Measurements from ENCODE around the gene NT5C1A. TPM values are rescaled to one million over a fixed set of nuclear protein-coding genes. Genes with fewer than 3 reads are reported as not detected.

The NT5C1A gene
- total RNA-seq, 4 donors from 2014 or later, result not detected

- DNase-seq (ENCODE audit: low spot score in 2 of 2), result no peak
- TF ChIP-seq POLR2A (IDR thresholded peaks at IDR 0.05), result no peak
- TF ChIP-seq, protein P1, sequence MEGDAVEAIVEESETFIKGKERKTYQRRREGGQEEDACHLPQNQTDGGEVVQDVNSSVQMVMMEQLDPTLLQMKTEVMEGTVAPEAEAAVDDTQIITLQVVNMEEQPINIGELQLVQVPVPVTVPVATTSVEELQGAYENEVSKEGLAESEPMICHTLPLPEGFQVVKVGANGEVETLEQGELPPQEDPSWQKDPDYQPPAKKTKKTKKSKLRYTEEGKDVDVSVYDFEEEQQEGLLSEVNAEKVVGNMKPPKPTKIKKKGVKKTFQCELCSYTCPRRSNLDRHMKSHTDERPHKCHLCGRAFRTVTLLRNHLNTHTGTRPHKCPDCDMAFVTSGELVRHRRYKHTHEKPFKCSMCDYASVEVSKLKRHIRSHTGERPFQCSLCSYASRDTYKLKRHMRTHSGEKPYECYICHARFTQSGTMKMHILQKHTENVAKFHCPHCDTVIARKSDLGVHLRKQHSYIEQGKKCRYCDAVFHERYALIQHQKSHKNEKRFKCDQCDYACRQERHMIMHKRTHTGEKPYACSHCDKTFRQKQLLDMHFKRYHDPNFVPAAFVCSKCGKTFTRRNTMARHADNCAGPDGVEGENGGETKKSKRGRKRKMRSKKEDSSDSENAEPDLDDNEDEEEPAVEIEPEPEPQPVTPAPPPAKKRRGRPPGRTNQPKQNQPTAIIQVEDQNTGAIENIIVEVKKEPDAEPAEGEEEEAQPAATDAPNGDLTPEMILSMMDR (IDR thresholded peaks at IDR 0.05), result no peak
- intact Hi-C loops (cut with DNase I; ENCODE audit: low total_unique reads), result no loop called here
- 9 to 14% methylated on average over 55 to 56 of the region's 56 CpGs for WGBS, 2 donors
- H3K4me3 ChIP-seq (ENCODE audit: low read depth, poor library complexity, severe bottlenecking), result no peak overlapping the region
Observed at GRCh38 chr1:39692152-39693074, 20.5 kb upstream of the NT5C1A start.

DNA sequence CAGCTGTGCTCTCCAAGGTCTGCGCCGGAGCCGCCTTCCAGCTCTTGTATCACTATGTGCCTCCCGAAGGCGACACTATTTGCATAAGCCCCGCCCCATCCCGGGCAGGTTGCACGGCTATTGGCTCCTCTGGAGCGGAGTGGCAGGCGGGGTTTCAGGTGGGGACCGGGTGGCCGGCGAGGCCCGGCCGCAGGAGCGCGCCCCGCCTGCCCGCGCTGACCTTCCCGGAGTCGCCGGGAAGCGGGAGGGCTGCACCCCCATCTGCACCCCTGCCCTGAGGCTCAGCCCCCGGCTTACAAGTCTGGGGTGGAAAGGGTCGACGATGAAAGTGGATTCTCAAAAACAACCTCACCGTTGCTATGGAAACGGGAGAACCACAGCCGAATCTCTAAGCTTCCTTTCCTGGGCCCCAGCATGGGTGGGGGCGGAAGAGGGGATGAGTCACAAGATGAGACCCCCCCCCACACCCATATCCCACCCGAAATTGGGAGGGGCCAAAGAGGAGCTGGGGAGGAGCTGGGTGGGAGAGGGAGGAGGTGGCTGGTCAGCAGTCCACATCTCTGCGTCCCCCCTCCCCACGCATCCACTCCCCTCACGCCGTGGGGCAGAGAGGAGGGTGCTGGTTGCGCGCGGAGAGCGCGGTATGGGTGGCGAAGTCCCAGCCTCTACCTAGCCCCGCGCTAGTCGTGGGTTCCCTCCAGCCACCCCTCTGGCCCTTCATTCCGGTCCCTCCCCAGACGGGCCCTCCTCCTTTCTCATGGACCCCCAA is 19.7 kb upstream of the NT5C1A start, which contains the start of gene HPCAL4:
TSS of gene HPCAL4 (minus strand) at position 51 of the 769 bp plus-strand sequence. CDS start 6,830 bp downstream, outside the sequence.
- WGBS, 2 donors, result 2 to 5% methylated on average over 43 to 46 of the region's 47 CpGs
- no peak for TF ChIP-seq POLR2A (IDR thresholded peaks at IDR 0.05)
- TF ChIP-seq, protein P1 (IDR thresholded peaks at IDR 0.05), result no peak
- intact Hi-C loops (cut with DNase I; ENCODE audit: low total_unique reads), result no loop called here

GRCh38 chr1:39690794-39691382 is 19.0 kb upstream of the NT5C1A start:
- no peak overlapping the region for H3K4me3 ChIP-seq (ENCODE audit: low read depth, poor library complexity, severe bottlenecking)
- WGBS, 2 donors, result 16 to 19% methylated on average over 23 to 28 of the region's 28 CpGs
- intact Hi-C loops (cut with DNase I; ENCODE audit: low total_unique reads), result no loop called here
- TF ChIP-seq POLR2A (IDR thresholded peaks at IDR 0.05), result no peak
- no peak for DNase-seq (ENCODE audit: low spot score in 2 of 2)

More for the DNA sequence above, 19.7 kb upstream of the NT5C1A start, which contains the start of gene HPCAL4:
- H3K4me3 ChIP-seq (ENCODE audit: low read depth, poor library complexity, severe bottlenecking), result no peak within 1 kb of the TSS
- peak; percentile 75 to 94 for DNase-seq (ENCODE audit: low spot score in 2 of 2)

DNA sequence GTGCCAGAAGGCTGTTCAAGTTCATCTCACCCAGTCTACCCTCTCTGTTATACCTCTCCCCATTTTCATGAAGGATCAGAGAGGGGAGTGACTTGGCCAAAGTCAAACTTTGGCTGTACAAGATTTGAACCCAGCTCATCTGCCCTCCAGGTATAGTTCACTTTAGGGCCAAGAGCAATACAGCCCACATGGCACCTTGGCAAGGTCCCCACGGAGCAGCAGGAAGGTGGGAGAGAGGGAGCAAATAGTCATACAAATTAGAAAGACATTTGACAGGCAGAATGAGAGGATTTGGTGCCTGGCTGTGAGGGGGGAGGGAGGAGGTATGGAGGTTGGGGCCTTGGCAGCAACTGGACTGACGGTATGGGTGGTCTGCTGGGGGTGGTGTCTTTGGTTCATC is 18.3 kb upstream of the NT5C1A start:
- intact Hi-C loops (cut with DNase I; ENCODE audit: low total_unique reads), result no loop called here
- TF ChIP-seq, protein P1 (IDR thresholded peaks at IDR 0.05), result no peak
- TF ChIP-seq POLR2A (IDR thresholded peaks at IDR 0.05), result no peak
- DNase-seq (ENCODE audit: low spot score in 2 of 2), result no peak

GRCh38 chr1:39689635-39690034 is 17.7 kb upstream of the NT5C1A start:
- DNase-seq (ENCODE audit: low spot score in 2 of 2), result no peak
- H3K4me3 ChIP-seq (ENCODE audit: low read depth, poor library complexity, severe bottlenecking), result no peak overlapping the region
- intact Hi-C loops (cut with DNase I; ENCODE audit: low total_unique reads), result no loop called here
- TF ChIP-seq, protein P1 (IDR thresholded peaks at IDR 0.05), result no peak
- TF ChIP-seq POLR2A (IDR thresholded peaks at IDR 0.05), result no peak

More for the DNA sequence above, 18.3 kb upstream of the NT5C1A start:
- H3K4me3 ChIP-seq (ENCODE audit: low read depth, poor library complexity, severe bottlenecking), result no peak overlapping the region
- 25 to 27% methylated on average over 2 of the region's 2 CpGs for WGBS, 2 donors

Data from lower leg skin (tissue), 4 donors.